IMR-90 (cell line): ENCODE measurements around the gene LAMA2. TPM values are rescaled to one million over a fixed set of nuclear protein-coding genes. Genes with fewer than 3 reads are reported as not detected.

ENCODE experiments used
- ATAC-seq: fragments of 200-7000 bp; cut with Tn5 transposase; 2 replicates; pipeline ENCODE4 v1.9.1; 2020; ENCODE audit warnings: low read depth, mild to moderate bottlenecking, moderate library complexity
- BruUV-seq: library from RNA; stranded (reverse); fragments of 400-500 nt; replicated peaks from 2 replicates; lab custom pipeline; 2021; lab: Mats Ljungman, UMichigan
- CTCF ChIA-PET: fragments of 300-600 bp; formaldehyde crosslinking; extraction: SDS; loops from one replicate; lab custom pipeline; 2021; ENCODE audit warnings: antibody characterized with exemption; lab: Yijun Ruan, JAX
- POLR2A ChIA-PET: fragments of 300-600 bp; sonication (Branson Sonifier 250); formaldehyde crosslinking; loops from one replicate; lab custom pipeline; 2022; ENCODE audit warnings: antibody characterized with exemption; ENCODE audit not compliant: unreplicated experiment; lab: Charles Lee
- DNase-seq: peaks from one replicate; pipeline ENCODE4 v3.0.0; 2013
- H2AFZ ChIP-seq: replicated peaks from 2 replicates; pipeline ENCODE3; 2013; ENCODE audit warnings: low read length, mild to moderate bottlenecking; ENCODE audit not compliant: poor library complexity
- H2AK5ac ChIP-seq: 2 replicates; pipeline ENCODE4 v1.6.1; 2013; ENCODE audit warnings: low read depth, low read length, inconsistent platforms
- H2AK9ac ChIP-seq: replicated peaks from 2 replicates; pipeline ENCODE3; 2013; ENCODE audit warnings: mild to moderate bottlenecking, low read depth, low read length, moderate library complexity; ENCODE audit not compliant: poor library complexity
- H2BK120ac ChIP-seq: 2 replicates; pipeline ENCODE4 v1.6.1; 2013; ENCODE audit warnings: low read depth, low read length, inconsistent platforms
- H2BK15ac ChIP-seq: 3 replicates; pipeline ENCODE4 v1.6.1; 2013; ENCODE audit warnings: low read depth, low read length, inconsistent platforms
- H2BK20ac ChIP-seq: 2 replicates; pipeline ENCODE4 v1.6.1; 2013; ENCODE audit warnings: low read depth, mild to moderate bottlenecking, inconsistent platforms, low read length, moderate library complexity
- H2BK5ac ChIP-seq: 2 replicates; pipeline ENCODE4 v1.6.1; 2013; ENCODE audit warnings: mild to moderate bottlenecking, low read depth, low read length, inconsistent platforms; ENCODE audit not compliant: poor library complexity, severe bottlenecking
- H3K14ac ChIP-seq: replicated peaks from 2 replicates; pipeline ENCODE4 v1.6.1; 2013; ENCODE audit warnings: low read depth, low read length, inconsistent platforms
- H3K18ac ChIP-seq: 2 replicates; pipeline ENCODE4 v1.6.1; 2013; ENCODE audit warnings: low read depth, low read length, control low read depth
- H3K23ac ChIP-seq: 2 replicates; pipeline ENCODE4 v1.6.1; 2013; ENCODE audit warnings: low read depth, low read length, inconsistent platforms
- H3K27ac ChIP-seq: 2 replicates; pipeline ENCODE4 v1.5.1; 2013; ENCODE audit warnings: mild to moderate bottlenecking, control low read depth, low read length; ENCODE audit not compliant: insufficient read depth
- H3K27me3 ChIP-seq: 2 replicates; pipeline ENCODE4 v1.6.1; 2013; ENCODE audit warnings: low read length; ENCODE audit not compliant: control insufficient read depth, insufficient read depth
- H3K36me3 ChIP-seq: 2 replicates; pipeline ENCODE4 v1.6.1; 2013; ENCODE audit warnings: low read length, mixed read lengths; ENCODE audit not compliant: control insufficient read depth, insufficient read depth
- H3K4ac ChIP-seq: 2 replicates; pipeline ENCODE4 v1.6.1; 2013; ENCODE audit warnings: low read depth, low read length, inconsistent platforms
- H3K4me1 ChIP-seq: 2 replicates; pipeline ENCODE4 v1.6.1; 2013; ENCODE audit warnings: low read length, mixed read lengths; ENCODE audit not compliant: control insufficient read depth, insufficient read depth
- H3K4me2 ChIP-seq: 2 replicates; pipeline ENCODE4 v1.6.1; 2013; ENCODE audit warnings: low read depth, mild to moderate bottlenecking, control low read depth, low read length, moderate library complexity
- H3K4me3 ChIP-seq: 2 replicates; pipeline ENCODE4 v1.5.1; 2013; ENCODE audit warnings: low read depth, mild to moderate bottlenecking, control low read depth, low read length, moderate library complexity; ENCODE audit not compliant: insufficient read depth
- H3K56ac ChIP-seq: 2 replicates; pipeline ENCODE4 v1.6.1; 2013; ENCODE audit warnings: low read length, inconsistent platforms; ENCODE audit not compliant: insufficient read depth; ENCODE audit errors: extremely low read depth
- H3K79me1 ChIP-seq, 2 experiments: 2 replicates each; pipeline ENCODE4 v1.6.1; 2013; ENCODE audit warnings: low read length in 2 of 2, inconsistent platforms in 1 of 2, low read depth in 1 of 2
- H3K9ac ChIP-seq: 2 replicates; pipeline ENCODE4 v1.6.1; 2013; ENCODE audit warnings: low read depth, low read length, control low read depth
- H3K9me1 ChIP-seq: 2 replicates; pipeline ENCODE4 v1.6.1; 2013; ENCODE audit warnings: low read length, inconsistent platforms; ENCODE audit not compliant: insufficient read depth
- H3K9me3 ChIP-seq: 2 replicates; pipeline ENCODE4 v1.6.1; 2013; ENCODE audit warnings: low read length; ENCODE audit not compliant: control insufficient read depth, insufficient read depth
- H4K20me1 ChIP-seq: 2 replicates; pipeline ENCODE4 v1.6.1; 2013; ENCODE audit warnings: low read length, inconsistent platforms; ENCODE audit not compliant: insufficient read depth
- H4K5ac ChIP-seq: 2 replicates; pipeline ENCODE4 v1.6.1; 2013; ENCODE audit warnings: mild to moderate bottlenecking, low read depth, low read length, control low read depth
- H4K8ac ChIP-seq, 2 experiments: 2 replicates each; pipeline ENCODE4 v1.6.1; 2013; ENCODE audit warnings: low read depth in 2 of 2, low read length in 2 of 2, control low read depth in 1 of 2, inconsistent platforms in 1 of 2
- H4K91ac ChIP-seq: 2 replicates; pipeline ENCODE4 v1.6.1; 2013; ENCODE audit warnings: low read depth, low read length, inconsistent platforms; ENCODE audit not compliant: insufficient read depth
- BHLHE40 ChIP-seq: fragments of 150-350 bp; IDR thresholded peaks from 2 replicates; pipeline ENCODE4 v1.6.1; 2016; ENCODE audit warnings: mild to moderate bottlenecking, low read depth, low read length
- CEBPB ChIP-seq: IDR thresholded peaks from 2 replicates; pipeline ENCODE4 v1.6.1; 2012; ENCODE audit warnings: low read depth, low read length, improper control_type of control experiment
- CHD1 ChIP-seq: IDR thresholded peaks from 2 replicates; pipeline ENCODE4 v1.6.1; 2012; ENCODE audit warnings: low read depth, low read length, improper control_type of control experiment
- ELK1 ChIP-seq: fragments of 150-350 bp; IDR thresholded peaks from 2 replicates; pipeline ENCODE4 v1.6.1; 2016; ENCODE audit warnings: low read depth, mild to moderate bottlenecking, low read length, moderate library complexity, borderline replicate concordance
- FOS ChIP-seq: fragments of 150-350 bp; IDR thresholded peaks from 2 replicates; pipeline ENCODE4 v1.6.1; 2016; ENCODE audit warnings: low read depth, low read length
- MAFK ChIP-seq: IDR thresholded peaks from 2 replicates; pipeline ENCODE4 v1.6.1; 2012; ENCODE audit warnings: low read depth, low read length, improper control_type of control experiment
- MAZ ChIP-seq: IDR thresholded peaks from 2 replicates; pipeline ENCODE4 v1.6.1; 2012; ENCODE audit warnings: low read depth, mild to moderate bottlenecking, low read length, improper control_type of control experiment, moderate library complexity, borderline replicate concordance
- MXI1 ChIP-seq: IDR thresholded peaks from 2 replicates; pipeline ENCODE4 v1.6.1; 2012; ENCODE audit warnings: low read depth, mild to moderate bottlenecking, low read length, moderate library complexity, borderline replicate concordance
- NFE2L2 ChIP-seq: fragments of 150-350 bp; IDR thresholded peaks from 2 replicates; pipeline ENCODE4 v1.6.1; 2016; ENCODE audit warnings: low read depth, mild to moderate bottlenecking, low read length
- POLR2A ChIP-seq: IDR thresholded peaks from 2 replicates; pipeline ENCODE4 v1.6.1; 2012; ENCODE audit warnings: mild to moderate bottlenecking, low read depth, low read length
- RAD21 ChIP-seq: IDR thresholded peaks from 2 replicates; pipeline ENCODE4 v1.6.1; 2012; ENCODE audit warnings: low read length, improper control_type of control experiment
- RCOR1 ChIP-seq: IDR thresholded peaks from 2 replicates; pipeline ENCODE4 v1.6.1; 2012; ENCODE audit warnings: mild to moderate bottlenecking, low read length, improper control_type of control experiment; ENCODE audit not compliant: insufficient replicate concordance
- RFX5 ChIP-seq: IDR thresholded peaks from 2 replicates; pipeline ENCODE4 v1.8.0; 2012; ENCODE audit warnings: low read depth, mild to moderate bottlenecking, low read length, moderate library complexity
- SMC3 ChIP-seq: fragments of 150-350 bp; IDR thresholded peaks from 2 replicates; pipeline ENCODE4 v1.6.1; 2016; ENCODE audit warnings: low read depth, mild to moderate bottlenecking, antibody characterized with exemption, low read length, moderate library complexity
- WGBS, 2 experiments: methylation state at CpG; one replicate each; pipeline versions ENCODE4 v1.1.5 to v1.1.7; 2013; ENCODE audit warnings: missing lambda C conversion rate in 2 of 2; ENCODE audit not compliant: insufficient read length in 1 of 2; ENCODE audit errors: extremely low coverage in 2 of 2; 5-methylcytosine and 5-hydroxymethylcytosine counted together
- dilution Hi-C: fragments of 300-500 bp; cut with HindIII; formaldehyde crosslinking; loops from one replicate; pipeline ENCODE4 v1.14.3; 2018; ENCODE audit warnings: low sequenced_read_pairs; ENCODE audit not compliant: unreplicated experiment
- in situ Hi-C: fragments of 300-500 bp; cut with MboI; formaldehyde crosslinking; loops from 3 replicates; pipeline ENCODE4 v1.14.3; 2019; ENCODE audit warnings: low sequenced_read_pairs, inconsistent platforms, mixed read lengths
- intact Hi-C: fragments of 100-400 bp; cut with micrococcal nuclease; formaldehyde crosslinking; loops from 2 replicates; pipeline ENCODE4 v1.10.0; 2022
- polyA plus RNA-seq, 3 experiments: library from polyadenylated mRNA; depleted of rRNA; stranded (reverse); fragments of >200 nt; gene quantifications; 2 replicates each; pipeline ENCODE4 v1.2.3, GENCODE V29; 2012; ENCODE audit warnings: low replicate concordance in 1 of 3
- total RNA-seq: library from RNA; depleted of rRNA; stranded (reverse); fragments of >200 nt; gene quantifications from 2 replicates; pipeline ENCODE4 v1.2.3, GENCODE V29; 2012
- TF ChIP-seq, protein P1 (sequence below): conservative IDR thresholded peaks from 2 replicates; pipeline ENCODE4 v1.5.1; 2012; ENCODE audit warnings: mild to moderate bottlenecking, low read depth, low read length, improper control_type of control experiment
- TF ChIP-seq, protein P2 (sequence below): fragments of 150-350 bp; IDR thresholded peaks from 2 replicates; pipeline ENCODE4 v1.6.1; 2017; ENCODE audit warnings: mild to moderate bottlenecking, antibody characterized with exemption, low read length, low read depth

Gene LAMA2
- total and polyA plus RNA-seq, 2 of the 4 experiments (the other 2 are of a cell fraction), result 9.9 to 13.3 TPM

DNA sequence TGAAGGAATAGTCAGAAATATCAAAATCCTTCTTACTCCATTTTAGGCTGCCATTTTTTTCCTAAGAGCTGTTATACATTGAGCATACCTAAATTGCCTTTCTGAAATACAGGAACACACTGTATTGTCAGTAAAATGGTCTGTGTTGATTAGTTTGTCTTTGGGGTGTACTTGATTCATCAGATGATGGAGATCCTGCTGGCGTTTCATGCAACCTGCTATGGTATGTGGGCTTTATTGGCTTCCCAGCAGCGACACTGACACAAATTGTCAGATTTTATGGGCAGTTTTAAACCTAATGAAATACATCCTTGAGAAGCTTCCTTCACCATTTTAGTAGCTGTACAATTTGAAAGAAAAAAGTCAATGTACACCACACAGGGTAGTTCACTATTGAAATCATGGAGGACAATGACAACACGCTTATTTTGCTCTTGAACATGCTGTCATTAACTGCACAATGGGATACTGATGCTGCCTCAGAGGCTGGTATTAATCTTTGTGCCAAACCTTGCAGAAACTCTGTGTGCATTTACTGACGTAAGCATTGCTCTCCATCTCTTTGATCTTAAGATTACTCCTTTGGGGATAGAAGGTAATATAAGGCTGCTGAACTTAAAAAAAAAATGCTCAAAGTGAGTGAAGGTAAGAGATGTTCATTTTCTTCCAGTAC lies 124.9 kb downstream of the LAMA2 start:
- BruUV-seq, result no TSS peak
- Histone ChIP-seq H2AK9ac (no peak overlapping the region), H4K91ac (no peak overlapping the region), H3K4me3 (no peak overlapping the region), H3K27ac (no peak overlapping the region), H2AK5ac (no peak overlapping the region), H3K4me2 (no peak overlapping the region), H3K36me3 (no peaks in the 10 kb centered on the region), H2AFZ (no peak overlapping the region), H2BK5ac (no peak overlapping the region), H4K8ac (no peak overlapping the region), H3K56ac (no peak overlapping the region), H2BK20ac (no peak overlapping the region), H3K4ac (no peak overlapping the region), H3K9ac (no peak overlapping the region), H2BK15ac (no peak overlapping the region), H2BK120ac (no peak overlapping the region), H3K4me1 (no peaks in the 10 kb centered on the region), H3K23ac (no peak overlapping the region), H3K18ac (no peak overlapping the region), H3K14ac (no peak overlapping the region), H4K20me1 (no peaks in the 10 kb centered on the region), H4K5ac (no peak overlapping the region), H3K27me3 (no peaks in the 10 kb centered on the region; the same call in 1 of the 2 replicates), H3K9me3 (no peaks in the 10 kb centered on the region), H3K79me1 (no peaks in the 10 kb centered on the region), H3K9me1 (no peaks in the 10 kb centered on the region)
- dilution Hi-C loops, result no loop called here
- intact Hi-C loops, result no loop called here
- ChIA-PET CTCF (interaction anchor here (0.7 kb wide), 1 partner anchor 136 kb away, joined by 3 read pairs; no protein-coding TSS in a partner anchor), POLR2A (no interaction called here)
- no peak for TF ChIP-seq FOS
- no peak for TF ChIP-seq RCOR1
- TF ChIP-seq RAD21, result no peak
- TF ChIP-seq MAZ, result no peak
- TF ChIP-seq CHD1, result no peak
- TF ChIP-seq NFE2L2, result no peak
- TF ChIP-seq RFX5, result no peak
- no peak for TF ChIP-seq POLR2A
- TF ChIP-seq BHLHE40, result no peak
- TF ChIP-seq CEBPB, result no peak
- no peak for TF ChIP-seq SMC3
- no peak for TF ChIP-seq MXI1
- TF ChIP-seq MAFK, result no peak
- TF ChIP-seq ELK1, result no peak
- TF ChIP-seq, protein P1, sequence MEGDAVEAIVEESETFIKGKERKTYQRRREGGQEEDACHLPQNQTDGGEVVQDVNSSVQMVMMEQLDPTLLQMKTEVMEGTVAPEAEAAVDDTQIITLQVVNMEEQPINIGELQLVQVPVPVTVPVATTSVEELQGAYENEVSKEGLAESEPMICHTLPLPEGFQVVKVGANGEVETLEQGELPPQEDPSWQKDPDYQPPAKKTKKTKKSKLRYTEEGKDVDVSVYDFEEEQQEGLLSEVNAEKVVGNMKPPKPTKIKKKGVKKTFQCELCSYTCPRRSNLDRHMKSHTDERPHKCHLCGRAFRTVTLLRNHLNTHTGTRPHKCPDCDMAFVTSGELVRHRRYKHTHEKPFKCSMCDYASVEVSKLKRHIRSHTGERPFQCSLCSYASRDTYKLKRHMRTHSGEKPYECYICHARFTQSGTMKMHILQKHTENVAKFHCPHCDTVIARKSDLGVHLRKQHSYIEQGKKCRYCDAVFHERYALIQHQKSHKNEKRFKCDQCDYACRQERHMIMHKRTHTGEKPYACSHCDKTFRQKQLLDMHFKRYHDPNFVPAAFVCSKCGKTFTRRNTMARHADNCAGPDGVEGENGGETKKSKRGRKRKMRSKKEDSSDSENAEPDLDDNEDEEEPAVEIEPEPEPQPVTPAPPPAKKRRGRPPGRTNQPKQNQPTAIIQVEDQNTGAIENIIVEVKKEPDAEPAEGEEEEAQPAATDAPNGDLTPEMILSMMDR, result no peak
- TF ChIP-seq, protein P2, sequence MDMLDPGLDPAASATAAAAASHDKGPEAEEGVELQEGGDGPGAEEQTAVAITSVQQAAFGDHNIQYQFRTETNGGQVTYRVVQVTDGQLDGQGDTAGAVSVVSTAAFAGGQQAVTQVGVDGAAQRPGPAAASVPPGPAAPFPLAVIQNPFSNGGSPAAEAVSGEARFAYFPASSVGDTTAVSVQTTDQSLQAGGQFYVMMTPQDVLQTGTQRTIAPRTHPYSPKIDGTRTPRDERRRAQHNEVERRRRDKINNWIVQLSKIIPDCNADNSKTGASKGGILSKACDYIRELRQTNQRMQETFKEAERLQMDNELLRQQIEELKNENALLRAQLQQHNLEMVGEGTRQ, result no peak
- no CpG with 5 or more reads among the region's 4 CpGs for WGBS, 2 experiments
- no peak for DNase-seq
- no peak for ATAC-seq
- in situ Hi-C loops, result no loop called here
